IPS-20b (cell line): ENCODE results near the gene BPIFA3.

Source experiments
- H3K27ac ChIP-seq: one replicate; pipeline ENCODE4 v1.5.1; 2013; ENCODE audit warnings: low read length
- H3K27me3 ChIP-seq: 2 replicates; pipeline ENCODE4 v1.6.1; 2013; ENCODE audit warnings: mild to moderate bottlenecking, low read length, inconsistent platforms; ENCODE audit not compliant: insufficient read depth
- H3K36me3 ChIP-seq: 2 replicates; pipeline ENCODE4 v1.6.1; 2013; ENCODE audit warnings: low read depth, mild to moderate bottlenecking, inconsistent platforms, low read length, moderate library complexity; ENCODE audit not compliant: insufficient read depth
- H3K4me1 ChIP-seq: 2 replicates; pipeline ENCODE4 v1.6.1; 2013; ENCODE audit warnings: mild to moderate bottlenecking, control low read depth, inconsistent platforms, low read length, moderate library complexity; ENCODE audit not compliant: insufficient read depth
- H3K4me3 ChIP-seq: 2 replicates; pipeline ENCODE4 v1.5.1; 2013; ENCODE audit warnings: mild to moderate bottlenecking, low read length, inconsistent platforms
- H3K9ac ChIP-seq: 2 replicates; pipeline ENCODE4 v1.6.1; 2013; ENCODE audit warnings: low read depth, mild to moderate bottlenecking, inconsistent platforms, low read length, moderate library complexity
- H3K9me3 ChIP-seq: 2 replicates; pipeline ENCODE4 v1.6.1; 2013; ENCODE audit warnings: mild to moderate bottlenecking, low read depth, low read length, inconsistent platforms; ENCODE audit not compliant: insufficient read depth

BPIFA3 gene

GRCh38 chr20:33187491-33187890 lies 29.7 kb upstream of the BPIFA3 start:
- no peaks in the 10 kb centered on the region for H3K4me1 ChIP-seq
- no peak overlapping the region for H3K27ac ChIP-seq
- H3K36me3 ChIP-seq: no peaks in the 10 kb centered on the region
- H3K9me3 ChIP-seq: no peaks in the 10 kb centered on the region
- no peak overlapping the region for H3K9ac ChIP-seq
- no peaks in the 10 kb centered on the region for H3K27me3 ChIP-seq
- no peak overlapping the region for H3K4me3 ChIP-seq

DNA sequence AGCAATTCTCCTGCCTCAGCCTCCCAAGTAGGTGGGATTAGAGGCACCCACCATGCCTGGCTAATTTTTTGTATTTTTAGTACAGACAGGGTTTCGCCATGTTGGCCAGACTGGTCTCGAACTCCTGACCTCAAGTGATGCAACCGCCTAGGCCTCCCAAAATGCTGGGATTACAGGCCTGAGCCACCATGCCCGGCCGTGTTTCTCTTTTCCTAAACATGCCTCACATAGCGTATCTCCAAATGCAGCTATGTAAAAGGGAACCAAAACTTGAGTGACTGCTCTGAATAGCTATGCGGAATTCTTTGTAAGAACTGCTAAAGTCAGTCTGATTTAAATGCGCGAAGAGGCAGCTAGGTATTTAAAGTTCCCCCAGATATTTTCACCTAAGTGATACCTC lies 28.7 kb upstream of the BPIFA3 start:
- no peaks in the 10 kb centered on the region for H3K27me3 ChIP-seq
- H3K4me1 ChIP-seq: no peaks in the 10 kb centered on the region
- H3K36me3 ChIP-seq: no peaks in the 10 kb centered on the region
- H3K4me3 ChIP-seq: no peak overlapping the region
- no peaks in the 10 kb centered on the region for H3K9me3 ChIP-seq
- H3K9ac ChIP-seq: no peak overlapping the region
- no peak overlapping the region for H3K27ac ChIP-seq

GRCh38 chr20:33191484-33191883 lies 25.7 kb upstream of the BPIFA3 start:
- no peak overlapping the region for H3K27ac ChIP-seq
- no peak overlapping the region for H3K4me3 ChIP-seq
- no peaks in the 10 kb centered on the region; the same call in 1 of the 2 replicates for H3K27me3 ChIP-seq
- H3K9ac ChIP-seq: no peak overlapping the region
- no peaks in the 10 kb centered on the region for H3K9me3 ChIP-seq
- no peaks in the 10 kb centered on the region for H3K36me3 ChIP-seq
- H3K4me1 ChIP-seq: no peaks in the 10 kb centered on the region

- no peak overlapping the region for H3K4me3 ChIP-seq
- H3K9me3 ChIP-seq: no peaks in the 10 kb centered on the region
- H3K36me3 ChIP-seq: no peaks in the 10 kb centered on the region
- no peaks in the 10 kb centered on the region; the same call in 1 of the 2 replicates for H3K27me3 ChIP-seq
- no peak overlapping the region for H3K9ac ChIP-seq
- no peak overlapping the region for H3K27ac ChIP-seq
- H3K4me1 ChIP-seq: no peaks in the 10 kb centered on the region
These were observed 25.2 kb upstream of the BPIFA3 start for GRCh38 chr20:33191955-33192354.

DNA sequence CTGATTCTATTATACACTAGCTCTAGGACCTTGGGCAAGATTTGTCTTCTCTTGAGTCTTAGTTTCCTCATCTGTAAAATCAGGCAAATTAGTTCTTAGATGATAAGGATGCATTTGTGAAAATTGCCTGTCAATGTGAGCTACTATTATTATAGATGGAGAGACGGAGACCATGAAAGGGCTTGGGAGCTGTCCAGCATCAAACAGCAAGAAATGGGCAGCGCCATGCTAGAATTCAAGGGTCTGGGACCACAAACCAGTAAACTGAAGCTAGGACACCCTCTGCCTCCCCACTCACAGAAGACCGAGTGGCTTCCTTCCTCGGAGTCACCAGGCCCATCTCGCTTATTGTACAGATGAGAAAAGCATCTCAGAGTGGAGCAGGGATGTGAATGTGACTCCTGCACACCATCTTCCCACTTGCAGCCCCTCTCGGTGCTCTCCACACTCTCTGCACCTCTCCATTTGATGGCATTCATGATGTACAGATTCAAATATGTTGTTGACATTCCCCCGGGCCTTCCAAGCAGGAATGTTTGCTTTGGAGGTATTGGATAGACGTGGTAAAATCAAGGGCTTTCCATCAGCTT lies 24.1 kb upstream of the BPIFA3 start:
- Histone ChIP-seq H3K9ac (no peak overlapping the region), H3K27me3 (peaks cover 2% of the 10 kb centered on the region; the same call in 1 of the 2 replicates), H3K9me3 (no peaks in the 10 kb centered on the region), H3K27ac (no peak overlapping the region), H3K4me1 (no peaks in the 10 kb centered on the region), H3K36me3 (no peaks in the 10 kb centered on the region), H3K4me3 (no peak overlapping the region)

- H3K4me1 ChIP-seq: no peaks in the 10 kb centered on the region
- H3K27ac ChIP-seq: no peak overlapping the region
- H3K36me3 ChIP-seq: no peaks in the 10 kb centered on the region
- H3K9me3 ChIP-seq: no peaks in the 10 kb centered on the region
- H3K9ac ChIP-seq: no peak overlapping the region
- peaks cover 7% of the 10 kb centered on the region for H3K27me3 ChIP-seq
- no peak overlapping the region for H3K4me3 ChIP-seq
These were observed 18.1 kb upstream of the BPIFA3 start for GRCh38 chr20:33199026-33199425.

GRCh38 chr20:33202451-33202850 lies 14.7 kb upstream of the BPIFA3 start:
- no peaks in the 10 kb centered on the region for H3K9me3 ChIP-seq
- no peak overlapping the region for H3K4me3 ChIP-seq
- no peak overlapping the region for H3K27ac ChIP-seq
- H3K4me1 ChIP-seq: no peaks in the 10 kb centered on the region
- no peak overlapping the region for H3K9ac ChIP-seq
- no peaks in the 10 kb centered on the region for H3K36me3 ChIP-seq
- H3K27me3 ChIP-seq: peaks cover 25% of the 10 kb centered on the region

- no peak overlapping the region for H3K27ac ChIP-seq
- no peak overlapping the region for H3K9ac ChIP-seq
- no peaks in the 10 kb centered on the region for H3K36me3 ChIP-seq
- no peaks in the 10 kb centered on the region for H3K9me3 ChIP-seq
- H3K4me3 ChIP-seq: no peak overlapping the region
- no peaks in the 10 kb centered on the region for H3K4me1 ChIP-seq
- H3K27me3 ChIP-seq: peaks cover 26% of the 10 kb centered on the region
These were observed 13.7 kb upstream of the BPIFA3 start for GRCh38 chr20:33203444-33203843.

DNA sequence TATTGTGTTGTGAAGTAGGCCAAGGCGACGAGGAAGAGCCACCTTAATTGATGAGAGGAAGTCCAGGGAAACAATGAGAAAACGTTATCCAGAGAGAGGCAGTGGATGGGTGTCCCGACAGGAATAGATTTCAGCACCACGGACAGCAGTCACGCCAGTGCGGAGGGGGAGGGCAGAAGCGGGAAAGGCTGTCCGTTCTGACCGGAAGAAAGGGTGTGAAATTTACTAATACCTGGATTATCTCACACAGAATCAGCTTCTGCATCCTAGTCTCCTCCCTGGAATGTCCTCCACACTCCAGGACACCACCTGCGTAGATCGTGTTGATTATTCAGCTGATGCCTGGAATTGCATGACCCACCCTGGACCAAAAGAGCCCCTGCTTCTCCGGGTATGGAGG lies 7.4 kb upstream of the BPIFA3 start:
- Histone ChIP-seq H3K27ac (no peak overlapping the region), H3K4me1 (no peaks in the 10 kb centered on the region), H3K9ac (no peak overlapping the region), H3K36me3 (no peaks in the 10 kb centered on the region), H3K27me3 (peaks cover 38% of the 10 kb centered on the region), H3K9me3 (no peaks in the 10 kb centered on the region), H3K4me3 (no peak overlapping the region)

DNA sequence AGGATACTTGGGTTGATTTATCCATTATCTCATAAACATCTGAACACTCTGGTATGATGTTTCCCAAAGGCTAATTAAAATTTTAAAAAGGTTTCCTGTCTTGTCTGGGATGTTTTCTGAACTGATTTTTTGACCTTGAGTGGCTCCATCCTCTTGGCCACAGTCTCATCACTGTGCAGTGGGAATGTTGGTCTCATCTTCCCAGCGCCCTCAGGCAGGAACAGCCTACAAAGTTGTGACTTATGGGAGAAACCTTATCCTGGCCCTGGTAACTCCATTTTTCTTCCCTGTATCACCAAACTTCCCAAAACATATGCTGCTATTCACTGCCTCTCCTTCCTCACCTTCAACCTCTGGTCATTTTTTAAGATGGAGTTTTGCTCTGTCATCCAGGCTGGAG lies 6.8 kb upstream of the BPIFA3 start:
- no peaks in the 10 kb centered on the region for H3K9me3 ChIP-seq
- H3K27ac ChIP-seq: no peak overlapping the region
- H3K4me3 ChIP-seq: no peak overlapping the region
- no peak overlapping the region for H3K9ac ChIP-seq
- H3K4me1 ChIP-seq: no peaks in the 10 kb centered on the region
- no peaks in the 10 kb centered on the region for H3K36me3 ChIP-seq
- H3K27me3 ChIP-seq: peaks cover 37% of the 10 kb centered on the region

DNA sequence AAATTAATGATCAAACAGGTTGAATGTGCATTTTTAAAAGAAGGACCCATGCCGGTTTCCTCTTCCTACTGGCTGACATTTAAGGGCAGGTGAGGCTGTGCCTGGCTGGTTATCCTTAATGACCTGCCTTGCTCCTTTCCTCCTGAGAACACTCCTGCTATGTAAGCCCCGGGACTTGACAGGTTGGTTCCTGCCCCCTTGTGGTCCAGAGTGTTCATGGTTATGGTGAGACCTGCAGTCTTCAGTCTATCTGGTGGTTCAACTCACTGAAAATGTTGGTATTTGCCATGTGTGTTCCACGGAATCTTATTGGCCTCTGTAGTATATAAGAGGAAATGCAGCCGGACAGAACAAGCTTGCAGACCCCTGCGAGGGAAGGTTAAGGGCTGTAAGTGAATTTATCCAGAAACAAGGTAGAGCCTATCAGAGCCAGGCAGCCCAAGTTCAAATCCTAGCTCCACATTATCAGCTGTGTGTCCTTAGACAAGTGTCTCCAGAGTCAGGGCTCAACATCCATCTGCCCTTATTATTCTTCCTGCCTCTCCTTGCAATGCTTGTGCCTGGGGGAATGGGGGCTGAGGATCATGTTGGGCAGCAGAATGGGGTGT lies 5.2 kb upstream of the BPIFA3 start:
- peaks cover 24% of the 10 kb centered on the region for H3K27me3 ChIP-seq
- no peaks in the 10 kb centered on the region for H3K36me3 ChIP-seq
- no peaks in the 10 kb centered on the region for H3K9me3 ChIP-seq
- no peak overlapping the region for H3K27ac ChIP-seq
- no peaks in the 10 kb centered on the region for H3K4me1 ChIP-seq
- no peak overlapping the region for H3K9ac ChIP-seq
- no peak overlapping the region for H3K4me3 ChIP-seq

- Histone ChIP-seq H3K4me1 (no peaks in the 10 kb centered on the region), H3K36me3 (no peaks in the 10 kb centered on the region), H3K4me3 (no peak overlapping the region), H3K9me3 (no peaks in the 10 kb centered on the region), H3K9ac (no peak overlapping the region), H3K27ac (no peak overlapping the region), H3K27me3 (peaks cover 15% of the 10 kb centered on the region; the same call in 1 of the 2 replicates)
These were observed 7.2 kb downstream of the BPIFA3 start for GRCh38 chr20:33224399-33224798.
